HepG2 (cell line): ENCODE measurements around the gene SFXN1. TPM values are rescaled to one million over a fixed set of nuclear protein-coding genes. Genes with fewer than 3 reads are reported as not detected.

Source experiments
- FIP1L1 ChIP-seq: fragments of 200-400 bp; formaldehyde crosslinking; IDR thresholded peaks from 2 replicates; pipeline ENCODE4 v1.6.1; 2018; ENCODE audit warnings: low read depth, mild to moderate bottlenecking, low read length, moderate library complexity, borderline replicate concordance; ENCODE audit not compliant: insufficient read depth
- FOXA3 ChIP-seq: IDR thresholded peaks from 2 replicates; pipeline ENCODE4 v1.6.1; 2016; ENCODE audit warnings: missing genetic modification reagents, missing compliant biosample characterization
- HNRNPK ChIP-seq: fragments of 200-400 bp; formaldehyde crosslinking; IDR thresholded peaks from 2 replicates; pipeline ENCODE4 v1.6.1; 2018; ENCODE audit warnings: low read length, low read depth, moderate library complexity, mild to moderate bottlenecking; ENCODE audit not compliant: poor library complexity, severe bottlenecking
- NAIF1 ChIP-seq: sonication (generic); formaldehyde crosslinking; IDR thresholded peaks from 2 replicates; pipeline ENCODE4 v1.5.0; 2020; ENCODE audit warnings: mild to moderate bottlenecking, missing genetic modification reagents, borderline replicate concordance
- NR2F1 ChIP-seq, 2 experiments: fragments of 450-650 bp in 1 of 2; formaldehyde crosslinking in 1 of 2; IDR thresholded peaks; 2 replicates each; pipeline versions ENCODE4 v1.5.0 to v1.6.1; 2016 to 2020; ENCODE audit warnings: mild to moderate bottlenecking in 1 of 2, missing compliant biosample characterization in 1 of 2, missing genetic modification reagents in 1 of 2, moderate library complexity in 1 of 2
- SKI ChIP-seq: fragments of 450-650 bp; IDR thresholded peaks from one replicate; pipeline ENCODE4 v1.6.1; 2018; ENCODE audit warnings: mild to moderate bottlenecking; ENCODE audit not compliant: partially characterized antibody
- TMF1 ChIP-seq: sonication (generic); formaldehyde crosslinking; IDR thresholded peaks from 2 replicates; pipeline ENCODE4 v1.8.1; 2022; ENCODE audit warnings: low read depth, missing genetic modification reagents
- YEATS2 ChIP-seq: sonication (generic); formaldehyde crosslinking; IDR thresholded peaks from 2 replicates; pipeline ENCODE4 v1.4.0; 2020; ENCODE audit warnings: missing genetic modification reagents, borderline replicate concordance
- ZBTB3 ChIP-seq: sonication (generic); formaldehyde crosslinking; IDR thresholded peaks from 2 replicates; pipeline ENCODE4 v1.4.0; 2020; ENCODE audit warnings: low read depth, mild to moderate bottlenecking, moderate library complexity, missing genetic modification reagents, borderline replicate concordance
- ZBTB8A ChIP-seq: sonication (generic); formaldehyde crosslinking; IDR thresholded peaks from 2 replicates; pipeline ENCODE4 v1.4.0; 2020; ENCODE audit warnings: mild to moderate bottlenecking, low read depth, missing genetic modification reagents, borderline replicate concordance
- ZKSCAN5 ChIP-seq: sonication (generic); formaldehyde crosslinking; IDR thresholded peaks from 2 replicates; pipeline ENCODE4 v1.5.1; 2020; ENCODE audit warnings: mild to moderate bottlenecking, missing genetic modification reagents
- ZNF263 ChIP-seq: sonication (generic); formaldehyde crosslinking; IDR thresholded peaks from 2 replicates; pipeline ENCODE4 v1.4.0; 2020; ENCODE audit warnings: missing genetic modification reagents
- ZNF326 ChIP-seq: sonication (generic); formaldehyde crosslinking; IDR thresholded peaks from 2 replicates; pipeline ENCODE4 v1.4.0; 2020; ENCODE audit warnings: missing genetic modification reagents, borderline replicate concordance
- ZNF552 ChIP-seq: sonication (generic); formaldehyde crosslinking; IDR thresholded peaks from 2 replicates; pipeline ENCODE4 v1.9.0; 2022; ENCODE audit warnings: missing genetic modification reagents, mild to moderate bottlenecking, borderline replicate concordance
- ZNF644 ChIP-seq: IDR thresholded peaks from 2 replicates; pipeline ENCODE4 v1.6.1; 2016; ENCODE audit warnings: low read depth
- ZXDC ChIP-seq: sonication (generic); formaldehyde crosslinking; IDR thresholded peaks from 2 replicates; pipeline ENCODE4 v1.5.0; 2020; ENCODE audit warnings: mild to moderate bottlenecking, missing genetic modification reagents
- polyA plus RNA-seq, 8 experiments: library from polyadenylated mRNA; depleted of rRNA in 3 of 8; stranded (reverse) in 7 of 8; unstranded in 1 of 8; fragments of >200 nt; fragmentation: Illumina TruSeq in 4 of 8; extraction: Trizol in 4 of 8; gene quantifications; 2 replicates each; pipeline versions ENCODE4 v1.2.1 to v1.2.3, GENCODE V29; 2011 to 2016; ENCODE audit warnings: low read depth in 4 of 8, missing spikeins in 1 of 8, mixed read lengths in 1 of 8; ENCODE audit not compliant: insufficient read depth in 1 of 8
- total RNA-seq, 5 experiments: library from RNA; depleted of rRNA; stranded (reverse); fragments of >200 nt; fragmentation: Illumina TruSeq; extraction: Trizol; gene quantifications; 2 replicates each; pipeline ENCODE4 v1.2.3, GENCODE V29; 2016; ENCODE audit warnings: low read depth in 1 of 5
- TF ChIP-seq, protein P1 (sequence below): sonication (generic); formaldehyde crosslinking; IDR thresholded peaks from 2 replicates; pipeline ENCODE4 v1.4.0; 2020; ENCODE audit warnings: mild to moderate bottlenecking, missing genetic modification reagents
- TF ChIP-seq, protein P2 (sequence below): IDR thresholded peaks from 2 replicates; pipeline ENCODE4 v1.6.1; 2016; ENCODE audit warnings: low read depth, missing genetic modification reagents, missing compliant biosample characterization

Gene SFXN1
- total and polyA plus RNA-seq, 2 of the 13 experiments (the other 11 are each of a cell fraction or from before 2014, with no cell fraction given) = 122 to 135 TPM

GRCh38 chr5:175478384-175479124 lies at the start of gene SFXN1 (continued):
- TF ChIP-seq ZBTB3 (CRISPR knock-in tag) (no peak), NR2F1 (CRISPR knock-in tag; IDR thresholded peaks at IDR 0.05) (no peak), FIP1L1 (no peak), ZNF326 (no peak), TMF1 (CRISPR knock-in tag) (no peak), ZXDC (peak; percentile 47; the same call in 1 of the 2 replicates), ZBTB8A (CRISPR knock-in tag) (no peak), FOXA3 (CRISPR knock-in tag) (no peak), ZKSCAN5 (CRISPR knock-in tag) (no peak), NAIF1 (CRISPR knock-in tag) (no peak), YEATS2 (CRISPR knock-in tag) (peak; percentile 70), ZNF552 (CRISPR knock-in tag) (no peak), HNRNPK (no peak), ZNF263 (CRISPR knock-in tag) (no peak; the same call in 1 of the 2 replicates), SKI (no peak), ZNF644 (no peak)
- TF ChIP-seq, protein P1, sequence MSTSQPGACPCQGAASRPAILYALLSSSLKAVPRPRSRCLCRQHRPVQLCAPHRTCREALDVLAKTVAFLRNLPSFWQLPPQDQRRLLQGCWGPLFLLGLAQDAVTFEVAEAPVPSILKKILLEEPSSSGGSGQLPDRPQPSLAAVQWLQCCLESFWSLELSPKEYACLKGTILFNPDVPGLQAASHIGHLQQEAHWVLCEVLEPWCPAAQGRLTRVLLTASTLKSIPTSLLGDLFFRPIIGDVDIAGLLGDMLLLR (CRISPR knock-in tag) = peak; percentile 80; the same call in 1 of the 2 replicates
- TF ChIP-seq, protein P2, sequence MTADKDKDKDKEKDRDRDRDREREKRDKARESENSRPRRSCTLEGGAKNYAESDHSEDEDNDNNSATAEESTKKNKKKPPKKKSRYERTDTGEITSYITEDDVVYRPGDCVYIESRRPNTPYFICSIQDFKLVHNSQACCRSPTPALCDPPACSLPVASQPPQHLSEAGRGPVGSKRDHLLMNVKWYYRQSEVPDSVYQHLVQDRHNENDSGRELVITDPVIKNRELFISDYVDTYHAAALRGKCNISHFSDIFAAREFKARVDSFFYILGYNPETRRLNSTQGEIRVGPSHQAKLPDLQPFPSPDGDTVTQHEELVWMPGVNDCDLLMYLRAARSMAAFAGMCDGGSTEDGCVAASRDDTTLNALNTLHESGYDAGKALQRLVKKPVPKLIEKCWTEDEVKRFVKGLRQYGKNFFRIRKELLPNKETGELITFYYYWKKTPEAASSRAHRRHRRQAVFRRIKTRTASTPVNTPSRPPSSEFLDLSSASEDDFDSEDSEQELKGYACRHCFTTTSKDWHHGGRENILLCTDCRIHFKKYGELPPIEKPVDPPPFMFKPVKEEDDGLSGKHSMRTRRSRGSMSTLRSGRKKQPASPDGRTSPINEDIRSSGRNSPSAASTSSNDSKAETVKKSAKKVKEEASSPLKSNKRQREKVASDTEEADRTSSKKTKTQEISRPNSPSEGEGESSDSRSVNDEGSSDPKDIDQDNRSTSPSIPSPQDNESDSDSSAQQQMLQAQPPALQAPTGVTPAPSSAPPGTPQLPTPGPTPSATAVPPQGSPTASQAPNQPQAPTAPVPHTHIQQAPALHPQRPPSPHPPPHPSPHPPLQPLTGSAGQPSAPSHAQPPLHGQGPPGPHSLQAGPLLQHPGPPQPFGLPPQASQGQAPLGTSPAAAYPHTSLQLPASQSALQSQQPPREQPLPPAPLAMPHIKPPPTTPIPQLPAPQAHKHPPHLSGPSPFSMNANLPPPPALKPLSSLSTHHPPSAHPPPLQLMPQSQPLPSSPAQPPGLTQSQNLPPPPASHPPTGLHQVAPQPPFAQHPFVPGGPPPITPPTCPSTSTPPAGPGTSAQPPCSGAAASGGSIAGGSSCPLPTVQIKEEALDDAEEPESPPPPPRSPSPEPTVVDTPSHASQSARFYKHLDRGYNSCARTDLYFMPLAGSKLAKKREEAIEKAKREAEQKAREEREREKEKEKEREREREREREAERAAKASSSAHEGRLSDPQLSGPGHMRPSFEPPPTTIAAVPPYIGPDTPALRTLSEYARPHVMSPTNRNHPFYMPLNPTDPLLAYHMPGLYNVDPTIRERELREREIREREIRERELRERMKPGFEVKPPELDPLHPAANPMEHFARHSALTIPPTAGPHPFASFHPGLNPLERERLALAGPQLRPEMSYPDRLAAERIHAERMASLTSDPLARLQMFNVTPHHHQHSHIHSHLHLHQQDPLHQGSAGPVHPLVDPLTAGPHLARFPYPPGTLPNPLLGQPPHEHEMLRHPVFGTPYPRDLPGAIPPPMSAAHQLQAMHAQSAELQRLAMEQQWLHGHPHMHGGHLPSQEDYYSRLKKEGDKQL (CRISPR knock-in tag) = no peak
